Hepatocyte (in vitro differentiated cells): ENCODE data around the gene ANKRD44.

Experiments
- CTCF ChIP-seq: fragments of 200-600 bp; sonication (generic); IDR thresholded peaks from 2 replicates; pipeline ENCODE4 v1.5.1; 2016; ENCODE audit warnings: antibody characterized with exemption, mild to moderate bottlenecking; ENCODE audit not compliant: poor library complexity
- EZH2 ChIP-seq: fragments of 200-600 bp; sonication (generic); IDR thresholded peaks from 2 replicates; pipeline ENCODE4 v1.6.1; 2016; ENCODE audit warnings: antibody characterized with exemption, mild to moderate bottlenecking, borderline replicate concordance
- EZH2phosphoT487 ChIP-seq: fragments of 200-600 bp; sonication (generic); IDR thresholded peaks from one replicate; pipeline ENCODE4 v1.6.1; 2018; ENCODE audit warnings: antibody characterized with exemption, mild to moderate bottlenecking, low read depth, moderate library complexity; ENCODE audit not compliant: unreplicated experiment, severe bottlenecking

GRCh38 chr2:197229509-197230443 lies 80.8 kb downstream of the ANKRD44 start:
- TF ChIP-seq EZH2 (no peak), CTCF (no peak), EZH2phosphoT487 (no peak)
